Measurements from ENCODE around the gene KRTAP2-4.

Gene KRTAP2-4

GRCh38 chr17:41020336-41020735 is 45.3 kb downstream of the KRTAP2-4 start:
- no peak for DNase-seq
- Histone ChIP-seq H4K8ac (ENCODE audit: low read length) (no peak overlapping the region), H2AFZ (ENCODE audit: low read depth, low read length) (no peak overlapping the region), H2BK120ac (ENCODE audit: low read depth, low read length) (no peak overlapping the region), H3K14ac (ENCODE audit: low read length in 2 of 2) (no peak overlapping the region), H4K91ac (ENCODE audit: low read length) (no peak overlapping the region), H3K36me3 (ENCODE audit: control insufficient read depth in 1 of 2, insufficient read depth in 2 of 2, low read depth in 1 of 2, low read length in 2 of 2) (no peaks in the 10 kb centered on the region), H2BK12ac (ENCODE audit: low read length in 2 of 2) (no peak overlapping the region), H3K27ac (ENCODE audit: low read length, poor library complexity, severe bottlenecking) (no peak overlapping the region), H3K4ac (ENCODE audit: low read depth in 1 of 2, low read length in 2 of 2) (no peak overlapping the region), H3K79me1 (replicated peaks; ENCODE audit: low read length, poor library complexity, severe bottlenecking) (no peaks in the 10 kb centered on the region), H2BK15ac (ENCODE audit: low read depth, poor library complexity, severe bottlenecking) (no peak overlapping the region), H3K18ac (ENCODE audit: low read depth in 1 of 2, low read length in 2 of 2) (no peak overlapping the region), H3K27me3 (ENCODE audit: control insufficient read depth in 1 of 2, insufficient read depth in 1 of 2, low read length in 2 of 2) (no peaks in the 10 kb centered on the region), H3K23ac (ENCODE audit: low read length in 2 of 2) (no peak overlapping the region), H2BK5ac (ENCODE audit: low read depth, low read length, poor library complexity, severe bottlenecking) (no peak overlapping the region), H2AK5ac (ENCODE audit: low read length, severe bottlenecking) (no peak overlapping the region), H3K4me3 (ENCODE audit: insufficient read depth in 1 of 2, low read depth in 1 of 2, low read length in 2 of 2) (no peak overlapping the region), H3K9me3 (ENCODE audit: control insufficient read depth, low read length) (no peaks in the 10 kb centered on the region), H3K9ac (ENCODE audit: low read length) (no peak overlapping the region), H3K4me1 (ENCODE audit: control insufficient read depth, insufficient read depth, low read depth, low read length) (peaks cover 1% of the 10 kb centered on the region), H3K4me2 (ENCODE audit: low read length, poor library complexity, severe bottlenecking) (no peak overlapping the region)

GRCh38 chr17:41019415-41019814 is 46.3 kb downstream of the KRTAP2-4 start:
- Histone ChIP-seq H3K4me1 (ENCODE audit: control insufficient read depth, insufficient read depth, low read depth, low read length) (peaks cover 1% of the 10 kb centered on the region), H4K91ac (ENCODE audit: low read length) (no peak overlapping the region), H3K4ac (ENCODE audit: low read depth in 1 of 2, low read length in 2 of 2) (no peak overlapping the region), H3K36me3 (ENCODE audit: control insufficient read depth in 1 of 2, insufficient read depth in 2 of 2, low read depth in 1 of 2, low read length in 2 of 2) (no peaks in the 10 kb centered on the region), H3K4me3 (ENCODE audit: insufficient read depth in 1 of 2, low read depth in 1 of 2, low read length in 2 of 2) (no peak overlapping the region), H2BK120ac (ENCODE audit: low read depth, low read length) (no peak overlapping the region), H3K14ac (ENCODE audit: low read length in 2 of 2) (no peak overlapping the region), H3K9me3 (ENCODE audit: control insufficient read depth, low read length) (no peaks in the 10 kb centered on the region), H2AFZ (ENCODE audit: low read depth, low read length) (no peak overlapping the region), H2BK12ac (ENCODE audit: low read length in 2 of 2) (no peak overlapping the region), H3K4me2 (ENCODE audit: low read length, poor library complexity, severe bottlenecking) (no peak overlapping the region), H2AK5ac (ENCODE audit: low read length, severe bottlenecking) (no peak overlapping the region), H2BK15ac (ENCODE audit: low read depth, poor library complexity, severe bottlenecking) (no peak overlapping the region), H3K79me1 (replicated peaks; ENCODE audit: low read length, poor library complexity, severe bottlenecking) (no peaks in the 10 kb centered on the region), H3K18ac (ENCODE audit: low read depth in 1 of 2, low read length in 2 of 2) (no peak overlapping the region), H4K8ac (ENCODE audit: low read length) (no peak overlapping the region), H3K27ac (ENCODE audit: low read length, poor library complexity, severe bottlenecking) (no peak overlapping the region), H3K9ac (ENCODE audit: low read length) (no peak overlapping the region), H2BK5ac (ENCODE audit: low read depth, low read length, poor library complexity, severe bottlenecking) (no peak overlapping the region), H3K23ac (ENCODE audit: low read length in 2 of 2) (no peak overlapping the region), H3K27me3 (ENCODE audit: control insufficient read depth in 1 of 2, insufficient read depth in 1 of 2, low read length in 2 of 2) (no peaks in the 10 kb centered on the region)
- WGBS: 97% methylated on average over 3 of the region's 3 CpGs
- DNase-seq: no peak

DNA sequence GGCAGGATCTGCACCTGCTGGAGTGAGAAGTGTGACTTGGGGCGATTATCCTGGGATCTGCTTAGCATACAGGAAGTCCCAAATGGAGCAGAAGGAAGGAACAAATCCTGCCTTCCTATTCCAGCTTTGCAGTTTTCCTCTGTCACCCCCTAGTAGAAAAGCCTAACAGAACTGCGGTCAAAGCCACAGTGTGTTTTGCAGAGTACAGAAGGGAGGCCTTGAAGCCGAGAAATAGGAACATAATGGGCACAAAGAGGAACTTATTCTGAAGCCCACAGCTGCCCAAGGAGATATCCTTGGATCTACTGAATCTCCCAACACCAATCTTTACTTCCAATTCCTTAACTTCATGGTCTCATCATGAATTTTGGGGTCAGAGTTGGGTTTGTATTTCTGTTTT is 47.1 kb downstream of the KRTAP2-4 start:
- Histone ChIP-seq H2BK12ac (ENCODE audit: low read length in 2 of 2) (no peak overlapping the region), H4K8ac (ENCODE audit: low read length) (no peak overlapping the region), H3K23ac (ENCODE audit: low read length in 2 of 2) (no peak overlapping the region), H3K14ac (ENCODE audit: low read length in 2 of 2) (no peak overlapping the region), H3K4ac (ENCODE audit: low read depth in 1 of 2, low read length in 2 of 2) (no peak overlapping the region), H2AK5ac (ENCODE audit: low read length, severe bottlenecking) (peak overlapping the region; percentile 53), H2BK15ac (ENCODE audit: low read depth, poor library complexity, severe bottlenecking) (no peak overlapping the region), H2AFZ (ENCODE audit: low read depth, low read length) (no peak overlapping the region), H3K4me2 (ENCODE audit: low read length, poor library complexity, severe bottlenecking) (no peak overlapping the region), H3K18ac (ENCODE audit: low read depth in 1 of 2, low read length in 2 of 2) (no peak overlapping the region), H3K27ac (ENCODE audit: low read length, poor library complexity, severe bottlenecking) (no peak overlapping the region), H3K36me3 (ENCODE audit: control insufficient read depth in 1 of 2, insufficient read depth in 2 of 2, low read depth in 1 of 2, low read length in 2 of 2) (no peaks in the 10 kb centered on the region), H2BK120ac (ENCODE audit: low read depth, low read length) (no peak overlapping the region), H3K4me1 (ENCODE audit: control insufficient read depth, insufficient read depth, low read depth, low read length) (peaks cover 1% of the 10 kb centered on the region), H2BK5ac (ENCODE audit: low read depth, low read length, poor library complexity, severe bottlenecking) (no peak overlapping the region), H3K9me3 (ENCODE audit: control insufficient read depth, low read length) (no peaks in the 10 kb centered on the region), H3K4me3 (ENCODE audit: insufficient read depth in 1 of 2, low read depth in 1 of 2, low read length in 2 of 2) (no peak overlapping the region), H3K79me1 (replicated peaks; ENCODE audit: low read length, poor library complexity, severe bottlenecking) (no peaks in the 10 kb centered on the region), H4K91ac (ENCODE audit: low read length) (no peak overlapping the region), H3K9ac (ENCODE audit: low read length) (no peak overlapping the region), H3K27me3 (ENCODE audit: control insufficient read depth in 1 of 2, insufficient read depth in 1 of 2, low read length in 2 of 2) (no peaks in the 10 kb centered on the region)
- 92% methylated on average over 3 of the region's 3 CpGs for WGBS
- DNase-seq: no peak

- H3K27ac ChIP-seq (ENCODE audit: low read length, poor library complexity, severe bottlenecking): no peak overlapping the region
- no peak overlapping the region for H2AK5ac ChIP-seq (ENCODE audit: low read length, severe bottlenecking)
- no peak overlapping the region for H4K91ac ChIP-seq (ENCODE audit: low read length)
- H2BK120ac ChIP-seq (ENCODE audit: low read depth, low read length): no peak overlapping the region
- no peaks in the 10 kb centered on the region for H3K79me1 ChIP-seq (replicated peaks; ENCODE audit: low read length, poor library complexity, severe bottlenecking)
- H3K36me3 ChIP-seq (ENCODE audit: control insufficient read depth in 1 of 2, insufficient read depth in 2 of 2, low read depth in 1 of 2, low read length in 2 of 2): no peaks in the 10 kb centered on the region
- no peak overlapping the region for H3K4ac ChIP-seq (ENCODE audit: low read depth in 1 of 2, low read length in 2 of 2)
- no peak overlapping the region for H2BK5ac ChIP-seq (ENCODE audit: low read depth, low read length, poor library complexity, severe bottlenecking)
- H3K23ac ChIP-seq (ENCODE audit: low read length in 2 of 2): no peak overlapping the region
- no peak overlapping the region for H3K14ac ChIP-seq (ENCODE audit: low read length in 2 of 2)
- no peak for DNase-seq
- no peak overlapping the region for H2BK15ac ChIP-seq (ENCODE audit: low read depth, poor library complexity, severe bottlenecking)
- WGBS: 90% methylated on average over 13 of the region's 13 CpGs
- no peak overlapping the region for H2AFZ ChIP-seq (ENCODE audit: low read depth, low read length)
- H2BK12ac ChIP-seq (ENCODE audit: low read length in 2 of 2): no peak overlapping the region
- H3K9ac ChIP-seq (ENCODE audit: low read length): no peak overlapping the region
- no peak overlapping the region for H3K18ac ChIP-seq (ENCODE audit: low read depth in 1 of 2, low read length in 2 of 2)
- no peak overlapping the region for H3K4me3 ChIP-seq (ENCODE audit: insufficient read depth in 1 of 2, low read depth in 1 of 2, low read length in 2 of 2)
- peaks cover 1% of the 10 kb centered on the region for H3K4me1 ChIP-seq (ENCODE audit: control insufficient read depth, insufficient read depth, low read depth, low read length)
- no peaks in the 10 kb centered on the region for H3K9me3 ChIP-seq (ENCODE audit: control insufficient read depth, low read length)
- H3K27me3 ChIP-seq (ENCODE audit: control insufficient read depth in 1 of 2, insufficient read depth in 1 of 2, low read length in 2 of 2): no peaks in the 10 kb centered on the region
- H4K8ac ChIP-seq (ENCODE audit: low read length): no peak overlapping the region
- H3K4me2 ChIP-seq (ENCODE audit: low read length, poor library complexity, severe bottlenecking): no peak overlapping the region
Observed at GRCh38 chr17:41016578-41017215, 49.0 kb downstream of the KRTAP2-4 start.
